Lung (tissue), 12 donors: Measurements from ENCODE around the gene SLC39A7. TPM values are rescaled to one million over a fixed set of nuclear protein-coding genes. Genes with fewer than 3 reads are reported as not detected.

Source experiments
- ATAC-seq: fragments of 200-7000 bp; cut with Tn5 transposase; one replicate; pipeline ENCODE4 v1.9.1; 2020; ENCODE audit warnings: moderate number of reproducible peaks; ENCODE audit not compliant: insufficient read depth, low FRiP score
- DNase-seq, 3 donors: peaks; one replicate each; pipeline ENCODE4 v3.0.0-alpha.2; 2013 to 2017
- H3K27ac ChIP-seq, 2 donors: one replicate each; pipeline ENCODE4 v1.5.1; 2013; ENCODE audit warnings: mild to moderate bottlenecking in 2 of 2, moderate library complexity in 2 of 2, control low read depth in 1 of 2, inconsistent platforms in 1 of 2, low read depth in 1 of 2, low read length in 1 of 2
- H3K27me3 ChIP-seq, 3 donors: one replicate each; pipeline ENCODE4 v1.5.1; 2013; ENCODE audit warnings: low read length in 2 of 3; ENCODE audit not compliant: control insufficient read depth in 3 of 3, insufficient read depth in 3 of 3
- H3K36me3 ChIP-seq, 4 donors: one replicate each; pipeline ENCODE4 v1.5.1; 2013; ENCODE audit warnings: low read length in 4 of 4, mild to moderate bottlenecking in 1 of 4, moderate library complexity in 1 of 4; ENCODE audit not compliant: control insufficient read depth in 4 of 4, insufficient read depth in 4 of 4
- H3K4me1 ChIP-seq, 5 donors: one replicate each; pipeline ENCODE4 v1.5.1; 2013; ENCODE audit warnings: low read length in 5 of 5, mild to moderate bottlenecking in 2 of 5, moderate library complexity in 1 of 5; ENCODE audit not compliant: control insufficient read depth in 5 of 5, insufficient read depth in 5 of 5
- H3K4me3 ChIP-seq: one replicate; pipeline ENCODE4 v1.5.1; 2013; ENCODE audit warnings: mild to moderate bottlenecking, control low read depth, moderate library complexity
- H3K9ac ChIP-seq, 2 donors: one replicate each; pipeline ENCODE4 v1.5.1; 2013; ENCODE audit warnings: low read length in 2 of 2, control low read depth in 1 of 2; ENCODE audit not compliant: insufficient read depth in 1 of 2
- H3K9me3 ChIP-seq, 4 donors: one replicate each; pipeline ENCODE4 v1.5.1; 2013; ENCODE audit warnings: low read length in 3 of 4, mild to moderate bottlenecking in 1 of 4, moderate library complexity in 1 of 4; ENCODE audit not compliant: control insufficient read depth in 4 of 4, insufficient read depth in 3 of 4
- WGBS, 2 donors: extraction: QIAGEN DNeasy Blood & Tissue Kit; methylation state at CpG; one replicate each; pipeline ENCODE4 v1.1.7; 2013; 5-methylcytosine and 5-hydroxymethylcytosine counted together
- polyA plus RNA-seq, 2 donors: library from polyadenylated mRNA; stranded (reverse); fragments of 200-250 nt; gene quantifications; one replicate each; pipeline ENCODE4 v1.2.1, GENCODE V29; 2013
- total RNA-seq, 2 donors: library from RNA; depleted of rRNA in 1 of 2; stranded (reverse); fragments of >200 nt in 1 of 2; gene quantifications; one replicate each; pipeline ENCODE4 v1.2.1, GENCODE V29; 2014 to 2021
- TF ChIP-seq, protein P1 (sequence below): IDR thresholded peaks from 2 replicates; pipeline ENCODE4 v1.5.1; 2012; ENCODE audit warnings: mild to moderate bottlenecking; ENCODE audit errors: control extremely low read depth, extremely low read depth
- donor health status: control.
- donor health status: control.
- donor health status: Bipolar disorder and iron deficiency.
- donor health status: healthy.
- donor health status: DM: yes; HTN: yes; CAD: no.

Gene SLC39A7
- total and polyA plus RNA-seq, 4 donors = 53.6 to 164 (median 100) TPM

DNA sequence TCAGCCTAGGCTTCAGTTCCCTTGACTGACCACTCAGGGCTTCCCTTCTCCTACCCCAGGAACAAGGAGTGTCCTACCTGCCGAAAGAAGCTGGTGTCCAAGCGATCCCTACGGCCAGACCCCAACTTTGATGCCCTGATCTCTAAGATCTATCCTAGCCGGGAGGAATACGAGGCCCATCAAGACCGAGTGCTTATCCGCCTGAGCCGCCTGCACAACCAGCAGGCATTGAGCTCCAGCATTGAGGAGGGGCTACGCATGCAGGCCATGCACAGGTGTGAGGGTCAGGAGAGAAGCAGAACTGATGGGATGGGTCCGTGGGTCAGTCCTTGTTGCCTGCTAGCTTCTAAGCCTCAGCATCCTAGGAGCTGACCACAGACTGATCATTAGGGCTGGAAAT, 9.2 kb downstream of the SLC39A7 start:
- Histone ChIP-seq H3K4me1 (peaks cover 4 to 50% (median 16%) of the 10 kb centered on the region in 5 donors), H3K4me3 (no peak overlapping the region), H3K9me3 (no peaks in the 10 kb centered on the region), H3K27me3 (no peaks in the 10 kb centered on the region), H3K27ac (no peak overlapping the region), H3K9ac (no peak overlapping the region), H3K36me3 (peaks cover 0 to 17% (median 6%) of the 10 kb centered on the region in 4 donors)
- TF ChIP-seq, protein P1, sequence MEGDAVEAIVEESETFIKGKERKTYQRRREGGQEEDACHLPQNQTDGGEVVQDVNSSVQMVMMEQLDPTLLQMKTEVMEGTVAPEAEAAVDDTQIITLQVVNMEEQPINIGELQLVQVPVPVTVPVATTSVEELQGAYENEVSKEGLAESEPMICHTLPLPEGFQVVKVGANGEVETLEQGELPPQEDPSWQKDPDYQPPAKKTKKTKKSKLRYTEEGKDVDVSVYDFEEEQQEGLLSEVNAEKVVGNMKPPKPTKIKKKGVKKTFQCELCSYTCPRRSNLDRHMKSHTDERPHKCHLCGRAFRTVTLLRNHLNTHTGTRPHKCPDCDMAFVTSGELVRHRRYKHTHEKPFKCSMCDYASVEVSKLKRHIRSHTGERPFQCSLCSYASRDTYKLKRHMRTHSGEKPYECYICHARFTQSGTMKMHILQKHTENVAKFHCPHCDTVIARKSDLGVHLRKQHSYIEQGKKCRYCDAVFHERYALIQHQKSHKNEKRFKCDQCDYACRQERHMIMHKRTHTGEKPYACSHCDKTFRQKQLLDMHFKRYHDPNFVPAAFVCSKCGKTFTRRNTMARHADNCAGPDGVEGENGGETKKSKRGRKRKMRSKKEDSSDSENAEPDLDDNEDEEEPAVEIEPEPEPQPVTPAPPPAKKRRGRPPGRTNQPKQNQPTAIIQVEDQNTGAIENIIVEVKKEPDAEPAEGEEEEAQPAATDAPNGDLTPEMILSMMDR = no peak
- WGBS, 2 donors = 94 to 96% methylated on average over 10 of the region's 10 CpGs
- no peak for DNase-seq
- no peak for ATAC-seq

DNA sequence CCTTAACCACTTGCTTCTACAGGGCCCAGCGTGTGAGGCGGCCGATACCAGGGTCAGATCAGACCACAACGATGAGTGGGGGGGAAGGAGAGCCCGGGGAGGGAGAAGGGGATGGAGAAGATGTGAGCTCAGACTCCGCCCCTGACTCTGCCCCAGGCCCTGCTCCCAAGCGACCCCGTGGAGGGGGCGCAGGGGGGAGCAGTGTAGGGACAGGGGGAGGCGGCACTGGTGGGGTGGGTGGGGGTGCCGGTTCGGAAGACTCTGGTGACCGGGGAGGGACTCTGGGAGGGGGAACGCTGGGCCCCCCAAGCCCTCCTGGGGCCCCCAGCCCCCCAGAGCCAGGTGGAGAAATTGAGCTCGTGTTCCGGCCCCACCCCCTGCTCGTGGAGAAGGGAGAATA, 10.5 kb downstream of the SLC39A7 start:
- DNase-seq (no peak), ATAC-seq (no peak)
- WGBS, 2 donors = 86 to 90% methylated on average over 14 to 17 of the region's 17 CpGs
- Histone ChIP-seq H3K27me3 (no peaks in the 10 kb centered on the region), H3K4me3 (no peak overlapping the region), H3K27ac (no peak overlapping the region), H3K4me1 (peaks cover 3 to 42% (median 11%) of the 10 kb centered on the region in 5 donors), H3K9ac (no peak overlapping the region), H3K36me3 (peaks cover 0 to 17% (median 6%) of the 10 kb centered on the region in 4 donors), H3K9me3 (no peaks in the 10 kb centered on the region)
- TF ChIP-seq, protein P1 = no peak

DNA sequence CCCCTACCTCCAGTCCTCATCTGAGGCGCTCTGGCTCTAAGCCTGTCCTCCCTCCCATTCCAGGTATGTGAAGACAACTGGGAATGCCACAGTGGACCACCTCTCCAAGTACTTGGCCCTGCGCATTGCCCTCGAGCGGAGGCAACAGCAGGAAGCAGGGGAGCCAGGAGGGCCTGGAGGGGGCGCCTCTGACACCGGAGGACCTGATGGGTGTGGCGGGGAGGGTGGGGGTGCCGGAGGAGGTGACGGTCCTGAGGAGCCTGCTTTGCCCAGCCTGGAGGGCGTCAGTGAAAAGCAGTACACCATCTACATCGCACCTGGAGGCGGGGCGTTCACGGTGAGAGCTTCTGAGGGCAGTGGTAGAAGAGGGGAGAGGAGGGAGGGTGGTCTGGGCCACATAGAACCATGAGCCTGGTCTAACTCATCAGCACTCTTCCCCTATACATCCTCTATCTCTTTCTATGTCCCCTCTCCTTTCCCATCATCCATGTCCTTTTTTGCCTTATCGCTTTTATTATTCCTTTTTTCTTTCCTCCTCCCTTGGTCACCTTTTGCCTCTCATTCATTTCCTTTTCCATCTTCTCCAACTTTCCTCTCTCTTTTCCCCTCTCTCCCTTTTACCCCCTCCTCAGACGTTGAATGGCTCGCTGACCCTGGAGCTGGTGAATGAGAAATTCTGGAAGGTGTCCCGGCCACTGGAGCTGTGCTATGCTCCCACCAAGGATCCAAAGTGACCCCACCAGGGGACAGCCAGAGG, 11.2 kb downstream of the SLC39A7 start:
- DNase-seq = no peak

More for the DNA sequence above, 11.2 kb downstream of the SLC39A7 start:
- Histone ChIP-seq H3K4me3 (no peak overlapping the region), H3K27me3 (no peaks in the 10 kb centered on the region), H3K9me3 (no peaks in the 10 kb centered on the region), H3K36me3 (peaks cover 0 to 17% (median 6%) of the 10 kb centered on the region in 4 donors), H3K27ac (no peak overlapping the region), H3K4me1 (peaks cover 3 to 37% (median 10%) of the 10 kb centered on the region in 5 donors), H3K9ac (no peak overlapping the region)
- no peak for ATAC-seq
- TF ChIP-seq, protein P1 = no peak
- 87% methylated on average over 18 of the region's 18 CpGs for WGBS, 2 donors
